ENCODE measurements around the gene PSMA1. TPM values are rescaled to one million over a fixed set of nuclear protein-coding genes. Genes with fewer than 3 reads are reported as not detected.

Gene PSMA1
- polyA plus RNA-seq, 2 of the 4 experiments (the other 2 are of a cell fraction) = 299 to 370 TPM

- ATAC-seq = no peak
- H3K27ac ChIP-seq = no peak overlapping the region
- no peaks in the 10 kb centered on the region for H3K9me3 ChIP-seq
- TF ChIP-seq, protein P1, sequence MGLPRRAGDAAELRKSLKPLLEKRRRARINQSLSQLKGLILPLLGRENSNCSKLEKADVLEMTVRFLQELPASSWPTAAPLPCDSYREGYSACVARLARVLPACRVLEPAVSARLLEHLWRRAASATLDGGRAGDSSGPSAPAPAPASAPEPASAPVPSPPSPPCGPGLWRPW (IDR thresholded peaks at IDR 0.05) = no peak
- TF ChIP-seq CHD2 (IDR thresholded peaks at IDR 0.05; ENCODE audit: low read length, partially characterized antibody) (no peak), MYC (IDR thresholded peaks at IDR 0.05; ENCODE audit: borderline replicate concordance, low read length) (no peak), HOXB5 (CRISPR knock-in tag; IDR thresholded peaks at IDR 0.05) (no peak), ELK1 (IDR thresholded peaks at IDR 0.05; ENCODE audit: low read depth, low read length) (no peak), RNF2 (IDR thresholded peaks at IDR 0.05; ENCODE audit: borderline replicate concordance, low read depth) (no peak), JUNB (IDR thresholded peaks at IDR 0.05) (no peak), ZC3H11A (IDR thresholded peaks at IDR 0.05) (no peak), HEYL (CRISPR knock-in tag; IDR thresholded peaks at IDR 0.05) (no peak), MAX (IDR thresholded peaks at IDR 0.05) (no peak), RARB (CRISPR knock-in tag; IDR thresholded peaks at IDR 0.05) (no peak), HMGXB4 (CRISPR knock-in tag; IDR thresholded peaks at IDR 0.05; ENCODE audit: borderline replicate concordance) (no peak), E2F6 (IDR thresholded peaks at IDR 0.05; ENCODE audit: borderline replicate concordance, low read depth) (no peak), SREBF2 (IDR thresholded peaks at IDR 0.05) (no peak), POLR2A (IDR thresholded peaks at IDR 0.05; ENCODE audit: low read length) (no peak), KDM1A (IDR thresholded peaks at IDR 0.05; ENCODE audit: low read depth) (no peak), MAZ (IDR thresholded peaks at IDR 0.05; ENCODE audit: borderline replicate concordance, low read depth, low read length) (no peak), BHLHE40 (IDR thresholded peaks at IDR 0.05; ENCODE audit: low read depth, low read length) (no peak)
- TF ChIP-seq, protein P2, sequence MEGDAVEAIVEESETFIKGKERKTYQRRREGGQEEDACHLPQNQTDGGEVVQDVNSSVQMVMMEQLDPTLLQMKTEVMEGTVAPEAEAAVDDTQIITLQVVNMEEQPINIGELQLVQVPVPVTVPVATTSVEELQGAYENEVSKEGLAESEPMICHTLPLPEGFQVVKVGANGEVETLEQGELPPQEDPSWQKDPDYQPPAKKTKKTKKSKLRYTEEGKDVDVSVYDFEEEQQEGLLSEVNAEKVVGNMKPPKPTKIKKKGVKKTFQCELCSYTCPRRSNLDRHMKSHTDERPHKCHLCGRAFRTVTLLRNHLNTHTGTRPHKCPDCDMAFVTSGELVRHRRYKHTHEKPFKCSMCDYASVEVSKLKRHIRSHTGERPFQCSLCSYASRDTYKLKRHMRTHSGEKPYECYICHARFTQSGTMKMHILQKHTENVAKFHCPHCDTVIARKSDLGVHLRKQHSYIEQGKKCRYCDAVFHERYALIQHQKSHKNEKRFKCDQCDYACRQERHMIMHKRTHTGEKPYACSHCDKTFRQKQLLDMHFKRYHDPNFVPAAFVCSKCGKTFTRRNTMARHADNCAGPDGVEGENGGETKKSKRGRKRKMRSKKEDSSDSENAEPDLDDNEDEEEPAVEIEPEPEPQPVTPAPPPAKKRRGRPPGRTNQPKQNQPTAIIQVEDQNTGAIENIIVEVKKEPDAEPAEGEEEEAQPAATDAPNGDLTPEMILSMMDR (IDR thresholded peaks at IDR 0.05) = no peak
- TF ChIP-seq, protein P3, sequence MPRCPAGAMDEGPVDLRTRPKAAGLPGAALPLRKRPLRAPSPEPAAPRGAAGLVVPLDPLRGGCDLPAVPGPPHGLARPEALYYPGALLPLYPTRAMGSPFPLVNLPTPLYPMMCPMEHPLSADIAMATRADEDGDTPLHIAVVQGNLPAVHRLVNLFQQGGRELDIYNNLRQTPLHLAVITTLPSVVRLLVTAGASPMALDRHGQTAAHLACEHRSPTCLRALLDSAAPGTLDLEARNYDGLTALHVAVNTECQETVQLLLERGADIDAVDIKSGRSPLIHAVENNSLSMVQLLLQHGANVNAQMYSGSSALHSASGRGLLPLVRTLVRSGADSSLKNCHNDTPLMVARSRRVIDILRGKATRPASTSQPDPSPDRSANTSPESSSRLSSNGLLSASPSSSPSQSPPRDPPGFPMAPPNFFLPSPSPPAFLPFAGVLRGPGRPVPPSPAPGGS (IDR thresholded peaks at IDR 0.05) = no peak
- no peak for FAIRE-seq
- no peak overlapping the region for H3K4me3 ChIP-seq
- H3K4me2 ChIP-seq = no peak overlapping the region
- ChIA-PET CTCF (interaction anchor here (0.6 kb wide), 1 partner anchor 227 kb away, joined by 3 read pairs; no protein-coding TSS in a partner anchor), POLR2A (no interaction called here)
- H3K4me1 ChIP-seq = peaks cover under 1% of the 10 kb centered on the region; the same call in 1 of the 3 replicates
- WGBS (ENCODE audit: missing lambda C conversion rate) = 40% methylated on average over 4 of the region's 4 CpGs
- no peak for DNase-seq (ENCODE audit: low read depth in 1 of 2, low spot score in 1 of 2)
These were observed 29.7 kb upstream of the PSMA1 start for GRCh38 chr11:14549891-14550290.

- Histone ChIP-seq H3K4me1 (peaks cover 4% of the 10 kb centered on the region; the same call in 1 of the 3 replicates), H3K4me3 (no peak overlapping the region), H3K4me2 (no peak overlapping the region), H3K27ac (no peak overlapping the region), H3K9me3 (no peaks in the 10 kb centered on the region)
- DNase-seq (ENCODE audit: low read depth in 1 of 2, low spot score in 1 of 2) (no peak), FAIRE-seq (no peak), ATAC-seq (no peak)
- POLR2A ChIA-PET = no interaction called here
- WGBS (ENCODE audit: missing lambda C conversion rate) = 45% methylated on average over 2 of the region's 2 CpGs
- TF ChIP-seq RFX5 (IDR thresholded peaks at IDR 0.05) (no peak), CEBPB (IDR thresholded peaks at IDR 0.05) (no peak)
- CTCF ChIA-PET = interaction anchor here (1.3 kb wide), 1 partner anchor 10 kb away, joined by 4 read pairs; no protein-coding TSS in a partner anchor
These were observed 27.3 kb upstream of the PSMA1 start for GRCh38 chr11:14547440-14547839.

Data from A549 (cell line).